Colonic mucosa (tissue), 4 donors: Measurements from ENCODE around the gene CFAP206. TPM values are rescaled to one million over a fixed set of nuclear protein-coding genes. Genes with fewer than 3 reads are reported as not detected.
"Not testable (repeated sequence)": the region's sequence is repeated elsewhere in the genome, so short reads cannot be mapped to it uniquely, and the experiment has no call there.

ENCODE experiments used
- DNase-seq: peaks from one replicate; pipeline ENCODE4 v3.0.0-alpha.2; 2020
- H3K27ac ChIP-seq: fragments of 200-600 bp; one replicate; pipeline ENCODE4 v1.8.0; 2021
- H3K27me3 ChIP-seq: fragments of 200-600 bp; one replicate; pipeline ENCODE4 v1.8.0; 2021
- H3K36me3 ChIP-seq: fragments of 200-600 bp; one replicate; pipeline ENCODE4 v1.8.0; 2021
- H3K4me1 ChIP-seq: fragments of 200-600 bp; one replicate; pipeline ENCODE4 v1.8.0; 2021; ENCODE audit warnings: mild to moderate bottlenecking
- H3K4me3 ChIP-seq: fragments of 200-600 bp; one replicate; pipeline ENCODE4 v1.8.0; 2021
- H3K9ac ChIP-seq, 2 donors: one replicate each; pipeline ENCODE4 v1.7.0; 2013; ENCODE audit warnings: control low read depth in 2 of 2, low read depth in 2 of 2, low read length in 2 of 2
- H3K9me3 ChIP-seq: fragments of 200-600 bp; one replicate; pipeline ENCODE4 v1.8.0; 2021
- CTCF ChIP-seq: fragments of 200-600 bp; IDR thresholded peaks from one replicate; pipeline ENCODE4 v1.8.0; 2022; ENCODE audit warnings: antibody characterized with exemption, mild to moderate bottlenecking
- intact Hi-C: fragments of 100-400 bp; cut with DNase I; formaldehyde crosslinking; loops from one replicate; pipeline ENCODE4 v1.14.1; 2022
- total RNA-seq, 2 donors: library from RNA; stranded (reverse); fragmentation: NEBNext Ultra II Directional in 1 of 2; extraction: Animal tissue kit (Norgen Biotek cat#: 25700) in 1 of 2; gene quantifications; one replicate each; pipeline ENCODE4 v1.2.1, GENCODE V29; 2021
- donor health status: healthy.
- donor health status: DM: no; HTN: no; CAD: no.
- donor health status: DM: no; HTN: no; CAD: no.

CFAP206 gene
- total RNA-seq, 2 donors from 2014 or later: 0.20 TPM; not detected in 1

GRCh38 chr6:87483929-87484328, 76.2 kb downstream of the CFAP206 start:
- H3K27ac ChIP-seq: no peak overlapping the region
- H3K9me3 ChIP-seq: no peaks in the 10 kb centered on the region
- no peak for TF ChIP-seq CTCF
- no peaks in the 10 kb centered on the region for H3K4me1 ChIP-seq
- H3K36me3 ChIP-seq: no peaks in the 10 kb centered on the region
- DNase-seq: no peak
- no peak overlapping the region for H3K9ac ChIP-seq
- H3K27me3 ChIP-seq: no peaks in the 10 kb centered on the region
- H3K4me3 ChIP-seq: no peak overlapping the region
- intact Hi-C loops: no loop called here

- H3K27ac ChIP-seq: no peak overlapping the region
- no peak for DNase-seq
- H3K9me3 ChIP-seq: no peaks in the 10 kb centered on the region
- no peaks in the 10 kb centered on the region for H3K36me3 ChIP-seq
- H3K4me3 ChIP-seq: no peak overlapping the region
- no peak for TF ChIP-seq CTCF
- no peaks in the 10 kb centered on the region for H3K4me1 ChIP-seq
- intact Hi-C loops: no loop called here
- H3K9ac ChIP-seq: no peak overlapping the region
- no peaks in the 10 kb centered on the region for H3K27me3 ChIP-seq
These were observed 76.7 kb downstream of the CFAP206 start for GRCh38 chr6:87484491-87484890.

GRCh38 chr6:87487555-87487954, 79.8 kb downstream of the CFAP206 start:
- no peak for DNase-seq
- H3K9me3 ChIP-seq: no peaks in the 10 kb centered on the region
- no peaks in the 10 kb centered on the region for H3K4me1 ChIP-seq
- H3K9ac ChIP-seq: no peak overlapping the region
- TF ChIP-seq CTCF: no peak
- intact Hi-C loops: no loop called here
- H3K27ac ChIP-seq: no peak overlapping the region
- H3K27me3 ChIP-seq: no peaks in the 10 kb centered on the region
- H3K36me3 ChIP-seq: no peaks in the 10 kb centered on the region
- no peak overlapping the region for H3K4me3 ChIP-seq

GRCh38 chr6:87489326-87489725, 81.6 kb downstream of the CFAP206 start:
- not testable (repeated sequence) for H3K4me1 ChIP-seq, H3K27me3 ChIP-seq

GRCh38 chr6:87494761-87495422, 87.1 kb downstream of the CFAP206 start:
- intact Hi-C loops: no loop called here
- no peak overlapping the region for H3K9ac ChIP-seq
- no peak for TF ChIP-seq CTCF
- no peaks in the 10 kb centered on the region for H3K27me3 ChIP-seq
- peak overlapping the region; percentile 66 for H3K27ac ChIP-seq
- DNase-seq: peak; percentile 66
- no peak overlapping the region for H3K4me3 ChIP-seq
- H3K9me3 ChIP-seq: no peaks in the 10 kb centered on the region
- H3K36me3 ChIP-seq: no peaks in the 10 kb centered on the region
- no peaks in the 10 kb centered on the region for H3K4me1 ChIP-seq

More at GRCh38 chr6:87489326-87489725, 81.6 kb downstream of the CFAP206 start:
- intact Hi-C loops, DNase-seq, H3K9me3 ChIP-seq, H3K36me3 ChIP-seq, H3K27ac ChIP-seq, H3K4me3 ChIP-seq, H3K9ac ChIP-seq: not testable (repeated sequence)

- no peak for TF ChIP-seq CTCF
- no peaks in the 10 kb centered on the region for H3K27me3 ChIP-seq
- H3K4me3 ChIP-seq: no peak overlapping the region
- H3K9ac ChIP-seq: no peak overlapping the region
- no peaks in the 10 kb centered on the region for H3K9me3 ChIP-seq
- H3K4me1 ChIP-seq: no peaks in the 10 kb centered on the region
- no peak overlapping the region for H3K27ac ChIP-seq
- intact Hi-C loops: no loop called here
- no peak for DNase-seq
- no peaks in the 10 kb centered on the region for H3K36me3 ChIP-seq
These were observed 90.3 kb downstream of the CFAP206 start for GRCh38 chr6:87498048-87498447.
